Measurements from ENCODE around the gene MTHFS.

Gene MTHFS

GRCh38 chr15:79872358-79873017 is 24.3 kb downstream of the MTHFS start:
- H3K4me3 ChIP-seq (ENCODE audit: low read depth, low read length) = no peak overlapping the region
- peak; percentile 86 for DNase-seq (ENCODE audit: low read depth)
- TF ChIP-seq CTCF (conservative IDR thresholded peaks at IDR 0.05; ENCODE audit: low read depth, low read length) = no peak

GRCh38 chr15:79868554-79868953 is 28.3 kb downstream of the MTHFS start:
- TF ChIP-seq CTCF (conservative IDR thresholded peaks at IDR 0.05; ENCODE audit: low read depth, low read length) = no peak
- H3K4me3 ChIP-seq (ENCODE audit: low read depth, low read length) = no peak overlapping the region
- no peak for DNase-seq (ENCODE audit: low read depth)

- DNase-seq (ENCODE audit: low read depth) = no peak
- no peak for TF ChIP-seq CTCF (conservative IDR thresholded peaks at IDR 0.05; ENCODE audit: low read depth, low read length)
Measured at GRCh38 chr15:79863886-79864285, 32.9 kb downstream of the MTHFS start.

GRCh38 chr15:79862191-79862590 is 34.6 kb downstream of the MTHFS start:
- no peak overlapping the region for H3K4me3 ChIP-seq (ENCODE audit: low read depth, low read length)
- no peak for TF ChIP-seq CTCF (conservative IDR thresholded peaks at IDR 0.05; ENCODE audit: low read depth, low read length)
- DNase-seq (ENCODE audit: low read depth) = no peak

More at GRCh38 chr15:79863886-79864285, 32.9 kb downstream of the MTHFS start:
- H3K4me3 ChIP-seq (ENCODE audit: low read depth, low read length) = no peak overlapping the region

- no peak overlapping the region for H3K4me3 ChIP-seq (ENCODE audit: low read depth, low read length)
- DNase-seq (ENCODE audit: low read depth) = no peak
- TF ChIP-seq CTCF (conservative IDR thresholded peaks at IDR 0.05; ENCODE audit: low read depth, low read length) = no peak
Measured at GRCh38 chr15:79860661-79861060, 36.2 kb downstream of the MTHFS start.

- TF ChIP-seq CTCF (conservative IDR thresholded peaks at IDR 0.05; ENCODE audit: low read depth, low read length) = peak; percentile 21
- peak; percentile 33 for DNase-seq (ENCODE audit: low read depth)
Measured at GRCh38 chr15:79858469-79858868, 38.3 kb downstream of the MTHFS start.

More at GRCh38 chr15:79858469-79858868, 38.3 kb downstream of the MTHFS start:
- no peak overlapping the region for H3K4me3 ChIP-seq (ENCODE audit: low read depth, low read length)

Data from choroid plexus epithelial cell (primary cell).